ENCODE data around the gene NUDT5. TPM values are rescaled to one million over a fixed set of nuclear protein-coding genes. Genes with fewer than 3 reads are reported as not detected.

The NUDT5 gene
- total RNA-seq (2022; extraction: Qiagen RNA extraction): 132 to 158 TPM (median 133 TPM) in 5 replicates

DNA sequence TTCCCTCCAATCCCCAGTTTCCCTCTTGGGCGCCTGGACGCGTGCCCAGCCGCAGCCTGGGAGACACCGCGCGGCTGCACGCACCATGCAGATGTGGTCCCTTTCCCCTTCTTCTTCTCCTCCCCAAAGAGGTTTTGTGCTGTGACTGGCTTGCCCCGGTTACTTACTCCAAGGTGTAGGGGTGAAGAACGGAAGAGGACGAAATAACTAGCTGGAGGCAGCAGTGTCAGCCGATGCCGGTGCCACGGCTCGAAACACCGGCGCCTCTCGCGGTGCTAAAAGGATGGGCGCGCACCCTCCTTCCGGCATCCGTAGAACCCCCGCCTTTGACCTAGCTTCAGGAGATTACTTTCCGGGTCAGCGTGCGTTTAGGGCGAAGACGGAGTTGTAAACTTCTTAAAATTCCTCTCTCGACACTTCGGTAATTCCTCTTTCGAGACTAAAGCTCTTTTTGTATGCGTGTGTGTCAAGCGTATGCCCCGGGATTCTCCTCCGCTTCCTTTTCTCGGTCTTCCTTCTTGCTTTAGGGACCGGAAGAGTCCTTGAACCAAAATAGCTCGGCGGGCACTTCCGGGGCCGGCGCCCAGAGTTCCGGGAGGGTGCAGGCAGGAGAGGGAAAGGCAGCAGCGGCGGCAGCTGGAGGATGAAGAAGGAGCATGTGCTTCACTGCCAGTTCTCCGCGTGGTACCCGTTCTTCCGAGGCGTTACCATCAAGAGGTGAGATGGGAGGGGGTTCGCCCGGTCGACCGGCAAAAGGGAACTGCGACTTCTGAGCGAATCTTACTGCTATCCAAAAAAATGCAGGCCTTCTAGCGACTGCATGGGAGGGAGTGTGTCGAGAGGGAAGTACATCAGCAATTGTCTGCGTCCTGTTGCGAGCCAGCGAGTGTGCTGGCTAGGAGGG, at the start of gene NUDT5, which contains the start of gene CDC123:
Gene NUDT5 (minus strand): TSS at position 289 of the 904 bp plus-strand sequence. CDS start 9,600 bp downstream, outside the sequence.
Gene CDC123 (plus strand): TSS at position 586 of the 904 bp plus-strand sequence. CDS start 58 bp downstream, at position 644.

DNA sequence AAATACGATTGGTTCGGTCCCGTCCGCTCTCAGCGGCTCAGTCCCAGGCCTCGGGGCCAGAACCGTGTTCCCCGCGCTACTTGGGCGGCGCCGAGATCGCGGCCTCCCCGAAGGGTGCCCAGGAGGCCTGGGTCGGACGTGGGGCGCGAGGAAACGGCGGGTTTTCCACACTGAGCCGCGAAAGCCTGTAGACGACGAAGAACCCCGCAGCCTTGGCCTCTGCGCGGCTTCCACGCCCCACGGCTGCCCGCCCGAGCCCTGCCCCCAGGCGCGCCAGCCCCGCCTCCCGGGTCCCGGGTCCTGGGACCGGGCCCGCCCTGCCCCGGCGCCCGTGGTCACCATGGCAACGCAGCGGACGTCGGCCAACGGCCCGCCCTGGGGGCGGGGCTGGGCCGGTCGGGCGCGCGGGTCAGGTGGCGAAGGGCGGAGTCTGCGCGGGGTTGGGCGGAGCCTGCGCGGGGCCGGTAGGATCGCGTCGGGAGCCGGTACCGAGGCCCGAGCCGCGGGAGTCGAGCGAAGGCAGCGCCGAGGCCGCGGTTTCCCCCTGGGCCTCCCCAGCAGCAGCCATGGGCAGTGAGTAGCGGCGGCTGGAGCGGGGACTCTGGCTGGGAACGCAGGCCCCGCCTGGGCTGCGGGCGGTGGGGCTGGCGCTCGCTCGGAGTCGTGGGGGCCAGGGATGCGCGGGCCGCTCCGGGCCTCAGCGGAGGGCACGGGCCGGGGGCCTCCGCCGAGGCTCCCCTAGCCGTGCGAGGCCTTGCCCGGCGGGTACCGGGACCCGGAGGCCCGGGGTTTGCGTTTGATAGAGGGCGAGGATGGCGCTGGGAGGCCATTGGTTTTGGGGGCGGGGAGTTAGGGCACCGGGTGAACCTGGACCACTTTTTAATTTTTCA, 66.2 kb downstream of the NUDT5 start, which contains the start of gene SEC61A2:
Gene SEC61A2 (plus strand): TSS at position 456 of the 890 bp plus-strand sequence. CDS start 111 bp downstream, at position 567.

Other genes starting within 250 kb of the NUDT5 start
- 11.9 to 16.2 TPM (median 12.8 TPM) in 5 replicates for gene UPF2, start 153.1 kb downstream of the NUDT5 start, total RNA-seq (2022; extraction: Qiagen RNA extraction)
- 7.6 to 10.5 TPM (median 9.5 TPM) in 5 replicates for gene DHTKD1, start 126.9 kb downstream of the NUDT5 start, total RNA-seq (2022; extraction: Qiagen RNA extraction)
- gene SEC61A2, start 66.2 kb downstream of the NUDT5 start, total RNA-seq (2022; extraction: Qiagen RNA extraction): 10.8 to 13.8 TPM (median 11.1 TPM) in 5 replicates
- gene CDC123, start 297 bp upstream of the NUDT5 start, total RNA-seq (2022; extraction: Qiagen RNA extraction): 123 to 188 TPM (median 125 TPM) in 5 replicates
- 7.6 to 8.5 TPM (median 8.2 TPM) in 5 replicates for gene CAMK1D, start 153.7 kb upstream of the NUDT5 start, total RNA-seq (2022; extraction: Qiagen RNA extraction)